HG02763 (cell line): Measurements from ENCODE around the gene LONRF3.
"Not testable (repeated sequence)": the region's sequence is repeated elsewhere in the genome, so short reads cannot be mapped to it uniquely, and the experiment has no call there.

Experiments used
- ATAC-seq: cut with Tn5 transposase; IDR thresholded peaks from one replicate; pipeline ENCODE4 v1.9.1; 2021; ENCODE audit warnings: mild to moderate bottlenecking, moderate library complexity; ENCODE audit not compliant: unreplicated experiment

The LONRF3 gene

GRCh38 chrX:118983513-118983912, 9.1 kb downstream of the LONRF3 start:
- no peak for ATAC-seq

GRCh38 chrX:118988911-118989310, 14.5 kb downstream of the LONRF3 start:
- no peak for ATAC-seq

DNA sequence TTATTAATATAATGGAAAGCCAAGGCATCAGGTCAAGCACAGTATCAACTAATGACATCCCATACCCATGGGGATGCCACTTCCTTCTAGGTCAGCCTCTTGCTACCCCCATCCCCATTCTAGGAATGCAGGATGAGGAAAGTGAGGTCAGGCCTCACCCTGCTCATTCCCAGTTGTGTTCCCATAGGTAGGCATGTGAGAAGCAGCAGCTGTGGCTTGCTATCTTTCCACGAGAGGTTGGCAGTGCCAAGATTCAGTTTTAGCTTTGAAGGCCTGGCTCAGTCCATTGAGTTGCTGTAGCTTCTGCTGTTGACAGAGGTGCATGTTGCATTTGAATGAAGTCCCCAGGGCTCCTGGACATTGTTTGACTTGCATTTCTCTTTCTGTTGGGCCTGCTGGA, 15.5 kb downstream of the LONRF3 start:
- ATAC-seq: no peak

DNA sequence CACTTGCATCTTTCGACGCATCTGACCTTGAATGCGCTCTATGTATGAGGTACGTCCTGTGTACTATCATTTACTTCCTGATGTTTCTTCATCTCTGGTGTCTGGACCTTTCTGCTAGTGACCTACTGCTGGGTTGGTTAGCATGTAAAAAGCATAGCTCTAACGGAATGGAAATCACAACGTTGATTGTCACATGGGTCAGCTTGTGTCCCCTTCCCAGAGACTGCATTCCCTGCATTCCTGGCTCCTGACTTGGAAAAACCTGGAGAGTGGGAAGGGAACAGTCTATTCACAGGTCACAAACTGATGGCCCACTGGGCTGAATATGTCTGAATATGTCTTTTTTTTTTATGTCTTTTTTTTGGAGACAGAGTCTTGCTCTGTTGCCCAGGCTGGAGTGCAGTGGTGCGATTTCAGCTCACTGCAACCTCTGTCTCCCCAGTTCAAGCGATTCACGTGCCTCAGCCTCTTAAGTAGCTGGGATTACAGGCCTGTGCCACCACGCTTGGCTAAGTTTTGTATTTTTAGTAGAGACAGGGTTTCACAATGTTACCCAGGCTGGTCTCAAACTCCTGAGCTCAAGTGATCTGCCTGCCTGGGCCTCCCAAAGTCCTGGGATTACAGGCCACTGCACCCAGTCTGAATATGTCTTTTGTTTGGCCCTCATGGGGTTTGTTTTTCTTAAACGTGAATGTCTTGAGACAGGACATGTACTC, 16.3 kb downstream of the LONRF3 start:
- no peak for ATAC-seq

DNA sequence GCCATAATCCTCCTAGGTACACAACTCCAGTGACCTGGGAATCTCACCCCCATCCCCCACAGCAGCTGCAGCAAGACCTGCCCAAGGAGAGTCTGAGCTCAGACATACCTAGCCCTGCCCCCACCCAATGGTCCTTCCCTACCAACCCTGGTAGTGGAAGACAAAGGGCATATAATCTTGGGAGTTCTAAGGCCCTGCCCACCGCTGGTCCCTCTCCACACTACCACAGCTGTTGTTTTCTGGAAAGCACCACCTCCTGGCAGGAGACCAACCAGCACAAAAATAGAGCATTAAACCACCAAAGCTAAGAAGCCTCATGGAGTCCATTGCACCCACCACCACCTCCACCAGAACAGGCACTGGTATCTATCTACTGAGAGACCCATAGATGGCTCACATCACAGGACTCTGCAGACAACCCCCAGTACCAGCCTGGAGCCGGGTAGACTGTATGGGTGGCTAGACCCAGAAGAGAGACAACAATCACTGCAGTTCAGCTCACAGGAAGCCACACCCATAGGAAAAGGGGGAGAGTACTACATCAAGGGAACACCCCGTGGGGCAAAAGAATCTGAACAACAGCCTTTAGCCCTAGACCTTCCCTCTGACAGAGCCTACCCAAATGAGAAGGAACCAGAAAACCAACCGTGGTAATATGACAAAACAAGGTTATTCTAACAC, 18.2 kb downstream of the LONRF3 start:
- ATAC-seq: not testable (repeated sequence)

- ATAC-seq: no peak
Observed at GRCh38 chrX:119003462-119003861, 29.0 kb downstream of the LONRF3 start.

GRCh38 chrX:119004920-119005524, 30.6 kb downstream of the LONRF3 start:
- ATAC-seq: peak; percentile 93

DNA sequence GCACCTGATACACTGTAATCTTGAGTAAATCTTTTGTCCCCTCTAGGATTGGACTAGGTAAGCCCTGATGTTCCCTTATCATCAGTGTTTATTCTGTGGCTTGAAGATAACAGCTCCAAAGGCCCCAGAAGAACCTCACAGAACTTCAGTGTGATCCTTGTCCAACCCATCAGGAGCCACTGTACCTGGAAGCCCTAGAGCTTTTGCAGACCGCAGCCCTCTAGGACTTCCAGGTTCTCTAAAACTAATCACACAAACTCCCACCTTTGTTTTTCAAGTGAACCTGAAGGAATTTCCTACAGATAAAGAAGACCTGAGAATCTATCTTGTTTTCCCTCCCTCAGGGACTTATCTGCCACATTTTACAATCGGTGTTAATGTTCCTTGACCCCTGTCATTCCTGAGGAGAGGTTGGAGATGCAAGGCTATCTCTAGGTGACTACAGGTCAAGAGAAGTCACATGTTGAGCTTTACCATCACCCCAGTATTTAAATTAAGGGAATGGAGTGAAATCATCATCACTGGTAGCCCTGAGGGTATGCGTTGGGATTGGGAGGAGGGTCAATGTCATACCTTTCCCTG, 32.9 kb downstream of the LONRF3 start:
- no peak for ATAC-seq

GRCh38 chrX:119008110-119008744, 33.8 kb downstream of the LONRF3 start:
- ATAC-seq: no peak

DNA sequence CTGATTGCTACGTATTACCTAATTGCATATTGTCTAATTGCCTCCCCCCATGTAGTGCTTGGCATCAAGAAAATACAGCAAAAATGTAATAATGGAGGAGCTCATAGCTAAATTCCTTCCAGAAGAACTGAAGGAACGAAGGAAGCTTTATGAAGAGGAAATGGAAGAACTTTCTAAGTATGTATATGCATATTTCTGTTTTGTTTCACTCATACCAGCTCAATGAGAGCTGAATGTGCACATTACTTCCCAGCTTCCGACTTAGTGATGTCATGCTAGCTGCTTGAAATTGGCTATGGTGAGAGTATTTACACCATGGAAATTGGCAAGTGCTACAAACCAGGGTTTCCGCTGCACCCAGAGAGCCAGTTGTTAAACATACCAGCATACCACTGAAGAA, 34.7 kb downstream of the LONRF3 start:
- no peak for ATAC-seq

DNA sequence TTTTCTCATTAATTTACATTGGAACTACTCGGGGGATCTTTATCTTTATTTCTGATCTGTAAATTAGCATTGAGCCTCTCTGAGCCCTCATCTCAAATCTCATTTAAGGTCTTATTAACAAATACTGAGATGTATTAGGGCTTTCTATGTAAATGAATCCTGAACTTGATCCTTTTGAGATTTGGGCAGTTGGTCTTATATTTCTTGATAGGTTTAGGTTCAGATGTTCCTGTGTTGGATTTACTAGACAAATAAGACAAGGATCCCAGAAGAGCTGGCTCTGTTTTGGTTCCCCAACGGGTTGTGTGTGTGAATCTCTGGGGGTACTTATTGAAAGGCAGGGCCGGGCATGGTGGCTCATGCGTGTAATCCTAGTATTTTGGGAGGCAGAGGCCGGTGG, 36.1 kb downstream of the LONRF3 start:
- no peak for ATAC-seq

- ATAC-seq: no peak
Observed at GRCh38 chrX:119013164-119013563, 38.7 kb downstream of the LONRF3 start.

DNA sequence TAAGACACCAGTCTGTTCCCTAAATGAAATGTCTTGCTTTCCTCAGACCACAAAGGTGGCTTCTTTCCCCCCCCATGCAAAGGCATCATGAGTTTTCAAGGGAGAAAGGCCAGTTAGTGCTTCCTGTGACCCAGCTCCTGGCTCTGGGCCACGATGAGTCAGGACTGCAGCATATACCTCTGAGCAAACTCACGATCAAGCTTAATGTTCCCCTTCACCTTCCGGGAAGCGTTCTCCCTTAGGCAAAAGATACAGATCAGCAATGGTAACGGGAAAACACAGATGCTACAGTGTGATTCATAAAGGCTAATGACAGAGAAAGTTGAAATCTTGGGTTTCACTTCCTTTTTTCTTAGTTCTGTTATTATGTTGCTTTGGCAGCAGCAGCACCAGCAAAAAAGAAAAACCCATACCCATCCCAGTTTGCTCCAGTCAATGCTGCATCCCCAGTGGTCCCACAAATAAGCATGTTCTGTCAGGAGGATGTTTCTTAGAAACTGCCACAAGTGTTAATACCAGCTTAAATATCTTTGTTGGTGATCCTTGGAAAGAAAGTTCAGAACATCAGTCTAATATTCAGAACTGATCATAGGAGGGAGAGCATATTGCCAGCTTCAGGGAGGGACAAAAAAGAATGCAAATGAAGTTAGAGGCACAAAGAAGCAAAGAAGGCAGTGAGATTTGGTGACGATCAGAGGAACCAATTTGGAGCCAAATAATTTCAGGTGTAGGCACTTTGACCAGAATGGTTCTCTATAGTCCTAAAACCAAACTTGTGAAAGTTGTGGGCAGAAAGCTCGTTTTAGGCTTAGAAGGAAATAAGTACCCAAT, 41.2 kb downstream of the LONRF3 start:
- peak; percentile 83 for ATAC-seq

DNA sequence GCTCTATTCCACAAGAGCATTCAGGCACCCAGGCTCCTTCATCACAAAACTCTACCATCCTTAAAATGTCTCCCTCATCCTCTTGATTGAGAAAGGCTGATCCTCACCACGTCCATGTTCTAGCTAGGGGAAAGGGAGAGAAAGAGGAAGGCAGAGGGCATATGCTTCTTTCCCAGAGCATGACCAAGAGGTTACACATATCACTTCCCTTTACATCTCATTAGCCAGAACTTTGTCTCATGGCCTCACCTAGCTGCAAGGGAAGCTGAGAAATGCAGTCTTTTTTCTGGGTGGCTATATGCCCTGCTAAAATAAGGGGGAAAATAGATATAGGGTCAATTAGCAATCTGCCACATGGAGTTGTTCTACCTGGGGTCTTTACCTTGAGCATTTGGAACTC, 42.7 kb downstream of the LONRF3 start:
- no peak for ATAC-seq

GRCh38 chrX:119025900-119026299, 51.5 kb downstream of the LONRF3 start:
- ATAC-seq: no peak

- ATAC-seq: not testable (repeated sequence)
Observed at GRCh38 chrX:119026344-119026743, 51.9 kb downstream of the LONRF3 start.

DNA sequence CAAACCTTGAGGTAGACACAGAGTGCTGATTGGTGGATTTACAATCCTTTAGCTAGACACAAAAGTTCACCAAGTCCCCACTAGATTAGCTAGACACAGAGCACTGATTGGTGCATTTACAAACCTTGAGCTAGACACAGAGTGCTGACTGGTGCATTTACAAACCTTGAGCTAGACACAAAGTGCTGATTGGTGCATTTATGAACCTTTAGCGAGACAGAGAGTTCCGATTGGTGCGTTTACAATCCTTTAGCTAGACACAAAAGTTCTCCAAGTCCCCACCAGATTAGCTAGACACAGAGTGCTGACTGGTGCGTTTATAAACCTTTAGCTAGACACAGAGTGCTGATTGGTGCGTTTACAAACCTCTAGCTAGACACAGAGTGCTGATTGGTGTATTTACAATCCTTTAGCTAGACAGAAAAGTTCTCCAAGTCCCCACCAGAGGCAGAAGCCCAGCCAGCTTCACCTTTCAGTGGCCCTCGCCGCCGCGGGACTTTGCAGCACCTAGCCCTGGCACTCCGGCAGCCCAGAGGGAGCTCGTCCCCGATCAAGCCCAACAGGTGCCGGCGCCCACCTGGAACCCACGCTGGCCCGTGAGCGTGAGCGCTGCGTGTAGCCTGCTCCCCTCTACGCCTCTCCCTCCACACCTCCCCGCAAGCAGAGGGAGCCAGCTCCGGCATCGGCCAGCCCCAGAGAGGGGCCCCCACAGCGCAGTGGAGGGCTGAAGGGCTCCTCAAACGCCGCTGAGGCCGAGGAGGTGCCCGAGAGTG, 53.7 kb downstream of the LONRF3 start:
- ATAC-seq: not testable (repeated sequence)

DNA sequence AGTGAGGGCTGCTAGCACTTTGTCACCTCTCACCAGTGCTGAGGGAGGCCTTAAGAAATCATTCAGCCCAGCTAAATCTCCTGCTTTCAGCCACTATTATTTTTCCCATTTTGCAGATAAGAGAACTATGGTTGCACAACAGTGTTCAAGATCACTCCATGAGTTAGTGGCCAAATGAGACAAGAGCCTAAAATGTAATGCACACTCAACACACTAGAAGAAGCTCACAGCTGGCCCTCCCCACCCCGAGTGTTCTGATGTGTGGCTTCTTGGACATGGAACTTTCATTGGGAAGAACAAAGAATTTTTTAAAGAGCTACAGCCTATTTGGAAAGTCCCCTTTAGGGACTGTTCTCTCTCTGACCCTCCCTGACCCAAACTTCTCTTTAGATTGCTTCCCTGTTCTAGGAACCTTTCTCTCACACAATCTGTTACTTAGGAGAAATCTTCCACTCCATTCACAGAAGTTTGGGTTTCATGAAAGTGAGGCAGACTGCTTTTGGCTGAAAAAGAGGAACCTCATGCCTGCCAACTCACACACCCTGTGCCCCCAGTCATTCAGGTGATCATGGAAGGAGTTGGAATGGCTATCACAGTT, 54.4 kb downstream of the LONRF3 start:
- ATAC-seq: no peak

- not testable (repeated sequence) for ATAC-seq
Observed at GRCh38 chrX:119029656-119030055, 55.2 kb downstream of the LONRF3 start.
